ENCODE data around the gene OR9Q1. TPM values are rescaled to one million over a fixed set of nuclear protein-coding genes. Genes with fewer than 3 reads are reported as not detected.
A peak's percentile ranks its signal among the peaks of the same experiment; 100 is the strongest.

Gene OR9Q1
- polyA plus RNA-seq, 1 donor (not counting 4 experiments of a cell fraction or from before 2014, with no cell fraction given) = not detected

- TF ChIP-seq EZH2 (IDR thresholded peaks at IDR 0.05; ENCODE audit: low read length) = no peak
- peak in 1 of 3 experiments; percentile 6 for TF ChIP-seq CTCF (optimal IDR thresholded peaks at IDR 0.05 in 1 of 3, IDR thresholded peaks at IDR 0.05 in 1 of 3, conservative IDR thresholded peaks at IDR 0.05 in 1 of 3; ENCODE audit: extremely low read depth in 1 of 3, insufficient read depth in 2 of 3, low read length in 3 of 3)
- DNase-seq (ENCODE audit: low read depth, low spot score) (no peak), FAIRE-seq (no peak)
- H3K9me3 ChIP-seq (ENCODE audit: control insufficient read depth, low read depth, low read length) = no peaks in the 10 kb centered on the region
- H3K79me2 ChIP-seq (ENCODE audit: control insufficient read depth, insufficient read depth, low read length) = no peaks in the 10 kb centered on the region
- no peak overlapping the region for H3K4me2 ChIP-seq (ENCODE audit: control insufficient read depth, extremely low read depth, insufficient read depth, low read depth, low read length)
- no peak overlapping the region for H3K27ac ChIP-seq (ENCODE audit: control insufficient read depth, insufficient read depth, low read length)
- no peaks in the 10 kb centered on the region for H3K27me3 ChIP-seq (ENCODE audit: control insufficient read depth, extremely low read depth, insufficient read depth, low read length)
- H3K4me1 ChIP-seq (ENCODE audit: control insufficient read depth, extremely low read depth, insufficient read depth, low read length) = no peaks in the 10 kb centered on the region
- H3K9me1 ChIP-seq (ENCODE audit: control insufficient read depth, extremely low read depth, insufficient read depth, low read length) = no peaks in the 10 kb centered on the region
- H3K4me3 ChIP-seq (ENCODE audit: control insufficient read depth in 2 of 3, extremely low read depth in 1 of 3, insufficient read depth in 2 of 3, low read depth in 1 of 3, low read length in 3 of 3) = no peak overlapping the region
- H3K9ac ChIP-seq (ENCODE audit: control insufficient read depth, extremely low read depth, insufficient read depth, low read length) = no peak overlapping the region
- dilution Hi-C loops (cut with MboI; ENCODE audit: extremely low pct_ligation_motif_present, low sequenced_read_pairs) = no loop called here
- no peaks in the 10 kb centered on the region for H3K36me3 ChIP-seq (ENCODE audit: control insufficient read depth in 2 of 2, extremely low read depth in 1 of 2, insufficient read depth in 2 of 2, low read length in 2 of 2)
- H2AFZ ChIP-seq (ENCODE audit: control insufficient read depth, low read length) = no peak overlapping the region
- no peaks in the 10 kb centered on the region for H4K20me1 ChIP-seq (ENCODE audit: control insufficient read depth, extremely low read depth, insufficient read depth, low read length)
These were observed 45.0 kb downstream of the OR9Q1 start for GRCh38 chr11:58068655-58069054.

GRCh38 chr11:58070585-58070984 is 46.9 kb downstream of the OR9Q1 start:
- dilution Hi-C loops (cut with MboI; ENCODE audit: extremely low pct_ligation_motif_present, low sequenced_read_pairs) = no loop called here
- H3K27ac ChIP-seq (ENCODE audit: control insufficient read depth, insufficient read depth, low read length) = no peak overlapping the region
- no peaks in the 10 kb centered on the region for H3K9me3 ChIP-seq (ENCODE audit: control insufficient read depth, low read depth, low read length)
- no peak overlapping the region for H3K9ac ChIP-seq (ENCODE audit: control insufficient read depth, extremely low read depth, insufficient read depth, low read length)
- H3K4me3 ChIP-seq (ENCODE audit: control insufficient read depth in 2 of 3, extremely low read depth in 1 of 3, insufficient read depth in 2 of 3, low read depth in 1 of 3, low read length in 3 of 3) = no peak overlapping the region
- peaks cover 2% of the 10 kb centered on the region for H3K4me1 ChIP-seq (ENCODE audit: control insufficient read depth, extremely low read depth, insufficient read depth, low read length)
- FAIRE-seq (no peak), DNase-seq (ENCODE audit: low read depth, low spot score) (no peak)
- H3K4me2 ChIP-seq (ENCODE audit: control insufficient read depth, extremely low read depth, insufficient read depth, low read depth, low read length) = no peak overlapping the region
- H3K36me3 ChIP-seq (ENCODE audit: control insufficient read depth in 2 of 2, extremely low read depth in 1 of 2, insufficient read depth in 2 of 2, low read length in 2 of 2) = no peaks in the 10 kb centered on the region
- H3K9me1 ChIP-seq (ENCODE audit: control insufficient read depth, extremely low read depth, insufficient read depth, low read length) = no peaks in the 10 kb centered on the region
- no peaks in the 10 kb centered on the region for H4K20me1 ChIP-seq (ENCODE audit: control insufficient read depth, extremely low read depth, insufficient read depth, low read length)
- no peaks in the 10 kb centered on the region for H3K27me3 ChIP-seq (ENCODE audit: control insufficient read depth, extremely low read depth, insufficient read depth, low read length)
- no peak for TF ChIP-seq EZH2 (IDR thresholded peaks at IDR 0.05; ENCODE audit: low read length)
- no peak for TF ChIP-seq CTCF (optimal IDR thresholded peaks at IDR 0.05 in 1 of 3, IDR thresholded peaks at IDR 0.05 in 1 of 3, conservative IDR thresholded peaks at IDR 0.05 in 1 of 3; ENCODE audit: extremely low read depth in 1 of 3, insufficient read depth in 2 of 3, low read length in 3 of 3)
- no peaks in the 10 kb centered on the region for H3K79me2 ChIP-seq (ENCODE audit: control insufficient read depth, insufficient read depth, low read length)
- no peak overlapping the region for H2AFZ ChIP-seq (ENCODE audit: control insufficient read depth, low read length)

All from keratinocyte (primary cell).